ENCODE results near the gene ABCA13. TPM values are rescaled to one million over a fixed set of nuclear protein-coding genes. Genes with fewer than 3 reads are reported as not detected.

ABCA13 gene
- total and polyA plus RNA-seq, 2 donors (not counting 3 experiments of a cell fraction or from before 2014, with no cell fraction given): 0.01 to 0.11 TPM

DNA sequence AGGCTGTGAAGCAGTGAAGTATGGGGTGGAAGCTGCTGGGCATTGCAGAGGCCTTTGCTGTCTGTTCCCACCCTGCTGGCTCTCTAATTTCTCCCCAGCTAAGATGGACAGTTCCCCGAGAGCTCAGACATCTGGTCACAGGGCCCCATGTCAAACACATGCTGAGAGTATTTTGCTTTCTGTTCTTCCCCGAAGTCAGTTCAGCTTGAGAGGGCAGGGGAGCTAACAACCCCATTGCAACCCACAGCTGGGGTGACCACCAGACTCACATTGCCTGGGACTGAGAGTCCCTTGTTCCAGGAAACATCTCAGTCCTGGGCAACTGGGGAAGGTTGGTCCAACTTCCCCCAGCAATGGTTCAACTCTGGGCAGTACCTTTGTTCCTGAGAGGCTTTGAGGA lies 52.8 kb downstream of the ABCA13 start:
- TF ChIP-seq MYC (IDR thresholded peaks at IDR 0.05; ENCODE audit: low read depth, low read length) (no peak), FOS (IDR thresholded peaks at IDR 0.05; ENCODE audit: borderline replicate concordance, insufficient read depth, low read length) (no peak), EZH2 (IDR thresholded peaks at IDR 0.05; ENCODE audit: borderline replicate concordance, low read depth, low read length, severe bottlenecking) (no peak), JUN (IDR thresholded peaks at IDR 0.05; ENCODE audit: borderline replicate concordance, insufficient read depth, insufficient read length, low read depth) (no peak), GATA2 (IDR thresholded peaks at IDR 0.05; ENCODE audit: insufficient read depth, insufficient read length, low read depth, low read length) (no peak), POLR2A (IDR thresholded peaks at IDR 0.05; ENCODE audit: low read depth, low read length) (no peak)
- TF ChIP-seq, protein P1, sequence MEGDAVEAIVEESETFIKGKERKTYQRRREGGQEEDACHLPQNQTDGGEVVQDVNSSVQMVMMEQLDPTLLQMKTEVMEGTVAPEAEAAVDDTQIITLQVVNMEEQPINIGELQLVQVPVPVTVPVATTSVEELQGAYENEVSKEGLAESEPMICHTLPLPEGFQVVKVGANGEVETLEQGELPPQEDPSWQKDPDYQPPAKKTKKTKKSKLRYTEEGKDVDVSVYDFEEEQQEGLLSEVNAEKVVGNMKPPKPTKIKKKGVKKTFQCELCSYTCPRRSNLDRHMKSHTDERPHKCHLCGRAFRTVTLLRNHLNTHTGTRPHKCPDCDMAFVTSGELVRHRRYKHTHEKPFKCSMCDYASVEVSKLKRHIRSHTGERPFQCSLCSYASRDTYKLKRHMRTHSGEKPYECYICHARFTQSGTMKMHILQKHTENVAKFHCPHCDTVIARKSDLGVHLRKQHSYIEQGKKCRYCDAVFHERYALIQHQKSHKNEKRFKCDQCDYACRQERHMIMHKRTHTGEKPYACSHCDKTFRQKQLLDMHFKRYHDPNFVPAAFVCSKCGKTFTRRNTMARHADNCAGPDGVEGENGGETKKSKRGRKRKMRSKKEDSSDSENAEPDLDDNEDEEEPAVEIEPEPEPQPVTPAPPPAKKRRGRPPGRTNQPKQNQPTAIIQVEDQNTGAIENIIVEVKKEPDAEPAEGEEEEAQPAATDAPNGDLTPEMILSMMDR (IDR thresholded peaks at IDR 0.05; ENCODE audit: extremely low read depth in 1 of 2, insufficient read depth in 1 of 2, low read depth in 1 of 2, low read length in 2 of 2): no peak
- TF ChIP-seq, protein P2, sequence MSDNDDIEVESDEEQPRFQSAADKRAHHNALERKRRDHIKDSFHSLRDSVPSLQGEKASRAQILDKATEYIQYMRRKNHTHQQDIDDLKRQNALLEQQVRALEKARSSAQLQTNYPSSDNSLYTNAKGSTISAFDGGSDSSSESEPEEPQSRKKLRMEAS (IDR thresholded peaks at IDR 0.05; ENCODE audit: insufficient read depth, insufficient read length): no peak
- no peaks in the 10 kb centered on the region for H3K9me1 ChIP-seq (replicated peaks; ENCODE audit: control insufficient read depth, extremely low read depth, insufficient read depth, low read length)
- no peaks in the 10 kb centered on the region for H3K9me3 ChIP-seq (replicated peaks; ENCODE audit: control insufficient read depth, insufficient read depth, low read length)
- no peak overlapping the region for H3K27ac ChIP-seq (ENCODE audit: insufficient read depth, low read depth, low read length)
- H3K36me3 ChIP-seq (ENCODE audit: control insufficient read depth in 2 of 2, extremely low read depth in 1 of 2, insufficient read depth in 2 of 2, low read length in 2 of 2): no peaks in the 10 kb centered on the region
- no peaks in the 10 kb centered on the region for H3K4me1 ChIP-seq (ENCODE audit: control insufficient read depth, extremely low read depth, insufficient read depth, low read length)
- BruUV-seq (replicated peaks): no TSS peak
- FAIRE-seq (no peak), DNase-seq (ENCODE audit: low read depth, low spot score) (no peak)
- no peak overlapping the region for H3K4me3 ChIP-seq (replicated peaks in 1 of 3; ENCODE audit: insufficient read depth in 1 of 3, low read depth in 1 of 3, low read length in 3 of 3)
- no peak overlapping the region for H3K9ac ChIP-seq (replicated peaks; ENCODE audit: extremely low read depth, insufficient read depth, low read length)
- H3K79me2 ChIP-seq (ENCODE audit: control insufficient read depth, insufficient read depth, low read length): no peaks in the 10 kb centered on the region
- no peaks in the 10 kb centered on the region for H3K27me3 ChIP-seq (ENCODE audit: control insufficient read depth in 2 of 2, insufficient read depth in 2 of 2, low read length in 2 of 2)
- no peaks in the 10 kb centered on the region for H4K20me1 ChIP-seq (replicated peaks; ENCODE audit: control insufficient read depth, extremely low read depth, insufficient read depth, low read length)
- ChIA-PET CTCF (no interaction called here), POLR2A (no interaction called here)
- intact Hi-C loops (cut with micrococcal nuclease): loop anchor here (10.0 kb wide), 1 partner anchor 151 kb away; no protein-coding TSS in a partner anchor
- no peak overlapping the region for H2AFZ ChIP-seq (ENCODE audit: low read depth, low read length)
- dilution Hi-C loops (cut with MboI; ENCODE audit: extremely low pct_ligation_motif_present, low sequenced_read_pairs): no loop called here
- H3K4me2 ChIP-seq (ENCODE audit: insufficient read depth, low read length): no peak overlapping the region
